ENCODE results near the gene HOMER2.

DNA sequence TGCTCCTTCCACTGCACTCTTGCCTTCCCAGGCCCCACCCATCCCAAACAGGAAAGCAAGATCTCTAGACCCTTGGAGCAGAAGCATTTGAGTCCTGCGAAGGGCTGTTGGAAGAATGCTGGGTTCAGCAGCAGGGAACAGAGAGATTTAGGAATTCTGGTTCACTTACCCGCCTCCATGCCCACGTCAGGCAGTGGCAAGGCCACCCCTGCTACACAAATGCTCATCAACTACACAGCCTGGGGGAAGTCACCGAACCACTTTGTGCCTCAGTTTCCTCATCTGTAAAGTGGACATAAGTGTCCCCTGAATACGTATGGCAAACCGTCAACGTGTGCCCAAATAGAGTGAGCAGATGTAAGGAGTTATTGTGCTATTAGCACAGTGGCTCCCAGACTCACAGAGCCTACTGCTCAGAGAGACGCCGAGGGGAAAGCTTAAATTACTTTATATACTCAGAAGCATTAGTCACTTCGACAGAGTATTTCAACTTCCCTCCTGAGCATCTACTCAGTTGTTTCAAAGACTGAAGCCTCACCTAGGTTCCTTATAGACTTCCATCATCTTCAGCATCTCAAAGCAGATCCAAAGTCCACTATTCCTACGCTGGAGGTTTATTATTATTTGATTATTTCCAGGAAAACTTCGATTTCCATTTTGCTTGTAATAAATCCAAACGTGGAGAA, 905 bp downstream of the HOMER2 start:
- TF ChIP-seq EP300 (IDR thresholded peaks at IDR 0.05; ENCODE audit: low read depth), result no peak
- no peak for TF ChIP-seq POLR2AphosphoS5 (IDR thresholded peaks at IDR 0.05)
